Amniotic epithelial cell (primary cell): ENCODE measurements around the gene CSTF2.
"Not testable (repeated sequence)": the region's sequence is repeated elsewhere in the genome, so short reads cannot be mapped to it uniquely, and the experiment has no call there.

ENCODE experiments used
- DNase-seq: peaks from one replicate; pipeline ENCODE4 v3.0.0-alpha.2; 2010; ENCODE audit warnings: low read depth

CSTF2 gene

GRCh38 chrX:100819837-100820666, at the start of gene CSTF2:
TSS of gene CSTF2 (plus strand) at chrX:100820391. CDS start at chrX:100820417, 26 bp downstream.
- peak; percentile 79 for DNase-seq

- not testable (repeated sequence) for DNase-seq
Observed at GRCh38 chrX:100796371-100796770, 23.8 kb upstream of the CSTF2 start.

GRCh38 chrX:100797359-100797758, 22.8 kb upstream of the CSTF2 start:
- no peak for DNase-seq

GRCh38 chrX:100798484-100799214, 21.5 kb upstream of the CSTF2 start:
- no peak for DNase-seq

- no peak for DNase-seq
Observed at GRCh38 chrX:100802843-100803242, 17.3 kb upstream of the CSTF2 start.

- DNase-seq: no peak
Observed at GRCh38 chrX:100804780-100805179, 15.4 kb upstream of the CSTF2 start.

GRCh38 chrX:100808265-100808664, 11.9 kb upstream of the CSTF2 start:
- DNase-seq: not testable (repeated sequence)

- no peak for DNase-seq
Observed at GRCh38 chrX:100812216-100813158, 7.7 kb upstream of the CSTF2 start.

GRCh38 chrX:100817340-100817739, 2.9 kb upstream of the CSTF2 start:
- DNase-seq: no peak

GRCh38 chrX:100819534-100819836, 706 bp upstream of the CSTF2 start:
- no peak for DNase-seq

- peak; percentile 38 for DNase-seq
Observed at GRCh38 chrX:100829730-100830129, 9.5 kb downstream of the CSTF2 start.

- DNase-seq: no peak
Observed at GRCh38 chrX:100830143-100830542, 10.0 kb downstream of the CSTF2 start.

- DNase-seq: no peak
Observed at GRCh38 chrX:100830547-100830946, 10.4 kb downstream of the CSTF2 start.

- no peak for DNase-seq
Observed at GRCh38 chrX:100831219-100831946, 11.2 kb downstream of the CSTF2 start.

- DNase-seq: no peak
Observed at GRCh38 chrX:100850317-100850716, 30.1 kb downstream of the CSTF2 start.

GRCh38 chrX:100852810-100853209, 32.6 kb downstream of the CSTF2 start:
- no peak for DNase-seq

GRCh38 chrX:100863326-100863864, 43.2 kb downstream of the CSTF2 start:
- peak; percentile 11 for DNase-seq

GRCh38 chrX:100864657-100865391, 44.6 kb downstream of the CSTF2 start:
- peak; percentile 62 for DNase-seq

- DNase-seq: no peak
Observed at GRCh38 chrX:100868273-100868672, 48.1 kb downstream of the CSTF2 start.

- DNase-seq: no peak
Observed at GRCh38 chrX:100870527-100870926, 50.3 kb downstream of the CSTF2 start.
